ENCODE data around the gene RENBP.

RENBP gene

DNA sequence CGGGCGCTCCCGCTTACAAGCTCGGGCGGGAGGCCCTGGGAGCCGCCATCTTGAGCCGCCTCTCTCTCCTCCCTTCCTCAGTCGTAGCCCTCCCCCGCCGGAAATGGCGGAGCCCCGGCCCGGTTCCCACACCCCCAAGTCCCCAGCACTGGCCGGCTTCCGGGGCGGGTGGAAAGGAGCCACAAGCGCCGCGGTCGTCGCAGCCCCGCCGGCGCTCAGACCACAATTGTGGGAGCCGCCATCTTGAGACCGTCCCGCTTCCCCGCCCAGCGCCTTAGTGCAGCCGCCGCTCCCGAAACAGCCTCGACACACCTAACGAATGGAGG, 26.6 kb upstream of the RENBP start:
- DNase-seq (ENCODE audit: low read depth in 3 of 3), result peak; percentile 65 to 84 (median 73)

DNA sequence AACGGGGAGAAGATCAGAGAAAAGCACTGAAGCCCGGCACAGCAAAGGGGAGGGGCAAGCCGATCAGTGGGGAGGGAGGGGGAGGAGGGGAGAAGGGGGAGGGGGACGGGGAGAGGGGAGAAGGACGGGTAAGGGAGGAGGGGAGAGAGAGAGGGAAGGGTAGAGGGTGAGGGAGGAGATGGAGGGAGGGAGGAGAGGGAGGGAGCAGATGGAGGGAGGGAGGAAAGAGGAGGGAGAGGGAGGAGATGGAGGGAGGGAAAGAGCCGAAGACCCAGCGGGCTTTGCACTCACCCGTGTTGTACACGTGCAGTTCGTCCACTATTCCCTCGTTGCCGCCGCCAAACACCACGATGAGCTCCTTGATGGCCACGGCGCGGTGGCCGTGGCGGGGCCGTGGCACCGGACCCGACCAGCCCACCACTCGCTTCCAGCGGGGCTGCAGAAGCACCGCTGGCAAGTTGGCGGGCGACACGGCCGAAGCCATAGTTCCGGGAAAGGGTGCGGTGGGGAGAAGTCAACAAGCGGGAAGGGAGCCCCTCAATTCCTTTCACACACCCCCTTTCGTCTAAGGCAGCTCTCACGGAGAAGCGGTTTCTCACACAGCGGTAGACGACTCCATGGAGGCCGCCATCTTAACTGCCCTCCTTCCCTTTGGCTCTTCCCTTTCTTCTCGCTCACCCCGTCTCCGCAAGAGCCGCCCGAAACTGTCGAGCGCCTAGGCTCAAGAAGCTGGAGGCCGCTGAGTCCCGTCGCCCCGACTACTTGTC, 26.1 kb upstream of the RENBP start:
- no peak for DNase-seq (ENCODE audit: low read depth in 3 of 3)

DNA sequence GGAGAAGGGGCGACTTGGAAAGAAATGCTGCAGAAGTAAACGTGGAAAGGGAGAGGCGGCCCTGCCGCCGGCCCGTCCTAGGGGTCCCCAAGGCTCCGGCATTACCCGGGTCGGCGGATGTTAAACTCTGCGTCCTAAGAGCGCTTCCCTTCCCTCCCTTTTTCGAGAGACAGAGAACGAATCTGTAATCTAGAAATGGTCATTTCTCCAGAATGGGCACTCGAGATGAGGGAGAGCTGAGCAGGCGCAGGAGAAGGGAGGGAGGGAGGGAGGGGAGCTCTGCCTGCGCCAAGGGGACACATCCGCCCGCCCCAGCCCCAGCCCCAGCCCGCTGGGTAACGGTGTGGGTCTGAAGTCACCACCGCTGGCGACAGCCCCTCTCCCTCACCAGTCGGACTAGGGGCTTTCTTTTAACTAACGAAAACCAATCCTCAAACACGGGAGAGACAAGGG, 25.5 kb upstream of the RENBP start:
- no peak for DNase-seq (ENCODE audit: low read depth in 3 of 3)

DNA sequence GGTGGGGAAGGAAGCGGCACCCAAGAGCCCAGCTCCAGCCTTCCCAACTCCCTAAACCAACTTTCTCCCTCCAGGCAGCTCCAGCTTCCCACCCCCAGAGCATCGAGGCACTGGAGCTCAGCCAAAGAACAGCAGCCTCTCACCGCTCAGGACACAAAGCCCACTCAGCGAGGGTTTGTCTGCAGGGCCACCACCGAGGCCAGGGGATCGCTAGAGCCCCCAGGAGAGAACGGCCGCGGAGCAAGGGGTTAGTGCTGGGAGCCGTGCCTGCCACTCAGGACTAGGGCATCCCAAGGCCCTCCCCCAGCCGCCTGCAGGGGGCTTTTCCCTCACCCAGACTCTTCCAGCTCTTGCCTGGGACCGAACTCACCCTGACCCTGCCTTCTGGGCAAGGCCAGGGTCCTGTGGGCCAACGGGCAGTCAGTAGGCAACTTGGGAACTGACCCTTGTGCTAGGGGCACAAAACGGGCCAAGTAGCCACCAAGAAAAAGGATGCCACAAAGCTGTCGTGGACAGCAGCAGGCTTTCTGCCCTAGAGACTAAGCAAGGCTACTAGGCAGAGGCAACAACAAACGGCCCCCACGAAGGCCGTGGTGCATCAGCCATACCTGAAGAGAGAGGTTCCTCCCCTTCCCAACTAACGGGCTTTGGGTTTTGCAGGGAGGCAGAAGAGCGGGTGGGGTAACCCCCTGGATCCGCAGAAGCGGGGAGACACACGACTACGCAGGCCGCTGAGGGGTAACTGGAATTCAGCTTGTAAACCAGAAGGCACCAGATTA, 24.9 kb upstream of the RENBP start:
- no peak for DNase-seq (ENCODE audit: low read depth in 3 of 3)

DNA sequence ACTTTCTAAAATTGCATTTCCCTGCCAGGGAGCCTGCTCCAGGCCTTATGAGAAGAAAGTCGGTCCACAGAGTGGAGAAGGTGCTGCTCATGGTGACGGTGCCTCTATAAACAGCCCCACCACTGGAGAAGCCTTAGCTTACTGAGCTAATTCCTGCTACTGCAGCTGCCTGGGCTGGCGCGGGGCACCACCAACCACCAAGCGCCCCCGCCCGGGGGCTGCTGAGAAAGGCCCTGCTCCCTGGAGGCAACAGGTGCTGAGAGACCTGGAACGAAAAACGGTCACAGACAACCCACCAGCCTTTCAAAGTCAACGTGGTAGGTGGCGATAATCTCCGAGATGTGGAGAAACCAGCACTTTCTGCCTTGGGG, 24.3 kb upstream of the RENBP start:
- peak in 1 of 3 experiments; percentile 37 for DNase-seq (ENCODE audit: low read depth in 3 of 3)

DNA sequence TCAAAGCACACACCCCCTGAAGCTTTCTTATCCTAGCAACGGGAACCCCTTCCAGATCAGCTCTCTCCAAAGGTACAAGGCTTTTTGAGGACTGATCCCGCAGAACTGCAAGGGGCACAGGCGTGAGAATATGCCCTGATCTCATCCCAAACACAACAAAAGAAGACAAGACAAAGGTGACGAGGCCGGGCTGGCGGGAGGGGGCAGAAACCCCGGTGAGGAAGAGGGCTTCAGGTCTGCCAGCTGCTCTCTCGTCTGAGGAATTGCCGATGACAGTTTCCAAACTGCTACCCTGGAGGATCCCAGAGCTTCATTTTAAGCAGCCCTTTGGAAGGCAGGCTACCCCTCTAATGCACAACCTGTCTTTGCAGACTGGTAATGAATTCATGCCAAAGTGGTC, 23.8 kb upstream of the RENBP start:
- DNase-seq (ENCODE audit: low read depth in 3 of 3), result no peak

DNA sequence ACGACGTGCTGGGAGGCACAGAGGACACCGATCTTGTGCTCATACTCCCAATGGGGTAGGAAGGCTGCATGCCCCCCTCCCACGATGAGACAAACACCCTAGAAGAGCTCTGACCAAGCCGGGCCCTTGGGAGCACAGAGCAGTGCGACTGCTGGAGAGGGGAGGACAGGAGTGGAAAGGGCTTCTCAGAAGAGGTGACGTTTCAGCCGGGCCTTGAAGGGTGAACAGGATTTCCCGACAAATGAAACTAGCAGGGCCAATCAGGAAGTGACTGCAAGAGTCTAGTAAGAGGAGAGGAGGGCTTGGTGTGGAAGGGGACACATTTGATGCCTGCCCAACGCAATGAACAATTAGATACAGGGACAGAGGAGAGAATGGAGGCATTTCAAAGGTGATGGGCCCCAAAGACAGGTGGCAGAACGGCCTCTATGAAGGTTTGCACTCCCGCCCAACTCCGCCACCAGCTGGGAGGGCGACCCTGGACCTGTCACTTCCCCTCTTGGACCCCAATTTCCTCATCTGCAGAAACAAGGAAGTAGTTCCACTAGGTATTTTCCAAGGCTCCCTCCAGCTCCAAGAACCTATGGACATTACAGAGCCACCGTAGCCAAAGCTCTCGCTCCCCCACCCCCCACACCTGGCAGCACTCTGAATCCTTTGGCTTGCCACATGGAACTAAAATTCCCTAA, 23.2 kb upstream of the RENBP start:
- no peak for DNase-seq (ENCODE audit: low read depth in 3 of 3)

DNA sequence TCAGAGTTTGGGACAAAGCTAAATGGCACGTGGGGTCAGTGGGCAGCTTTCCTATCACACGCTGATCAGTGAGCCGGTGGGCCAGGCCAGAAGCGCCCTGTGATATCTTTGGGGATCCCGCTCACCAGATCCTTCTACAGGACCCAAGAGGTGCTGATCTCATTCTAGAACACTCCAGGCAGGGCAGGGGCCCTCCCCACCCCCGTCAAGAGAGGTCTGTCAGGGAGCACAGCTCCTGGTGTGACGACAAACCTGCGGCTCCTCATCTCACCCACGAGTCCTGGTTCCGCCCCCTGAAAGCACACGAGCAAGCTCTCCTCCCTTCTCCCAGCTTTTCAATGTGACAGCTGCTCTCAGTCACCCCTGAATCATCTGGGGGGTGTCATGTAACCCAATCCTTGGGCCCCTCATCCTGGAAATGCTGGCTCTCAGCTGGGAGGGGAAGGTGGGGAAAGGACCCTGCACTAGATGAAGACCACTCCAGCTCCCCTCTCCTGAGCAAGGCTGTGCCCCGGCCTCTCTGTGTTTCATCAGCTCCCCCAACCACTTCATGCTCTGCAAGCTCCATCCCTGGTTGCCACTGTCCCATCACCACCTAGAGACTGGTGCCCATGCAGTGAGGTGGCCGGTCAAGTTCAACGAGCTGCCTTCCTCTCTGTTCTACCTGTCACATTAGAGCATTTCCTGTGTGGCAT, 22.5 kb upstream of the RENBP start:
- DNase-seq (ENCODE audit: low read depth in 3 of 3), result peak in 1 of 3 experiments; percentile 56

DNA sequence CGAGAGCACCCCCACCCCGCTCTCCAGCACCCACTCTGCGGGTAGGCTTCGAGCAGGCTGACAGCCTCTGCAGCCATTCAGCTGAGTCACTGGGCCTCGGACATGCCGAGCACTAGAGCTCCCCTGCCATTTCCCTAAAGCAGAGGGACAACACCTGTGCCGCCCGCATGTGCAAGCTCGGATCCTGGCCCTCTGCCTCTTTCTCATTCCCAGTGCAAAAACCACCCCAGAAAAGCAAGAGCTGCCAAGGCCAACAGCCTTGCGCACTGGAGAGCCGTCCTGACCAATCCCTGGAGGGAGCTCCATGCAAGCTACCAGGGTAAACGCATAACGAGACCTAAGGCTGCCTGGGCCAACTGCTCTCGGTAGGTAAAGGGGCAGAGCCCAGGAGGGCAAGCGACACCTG, 21.8 kb upstream of the RENBP start:
- no peak for DNase-seq (ENCODE audit: low read depth in 3 of 3)

DNA sequence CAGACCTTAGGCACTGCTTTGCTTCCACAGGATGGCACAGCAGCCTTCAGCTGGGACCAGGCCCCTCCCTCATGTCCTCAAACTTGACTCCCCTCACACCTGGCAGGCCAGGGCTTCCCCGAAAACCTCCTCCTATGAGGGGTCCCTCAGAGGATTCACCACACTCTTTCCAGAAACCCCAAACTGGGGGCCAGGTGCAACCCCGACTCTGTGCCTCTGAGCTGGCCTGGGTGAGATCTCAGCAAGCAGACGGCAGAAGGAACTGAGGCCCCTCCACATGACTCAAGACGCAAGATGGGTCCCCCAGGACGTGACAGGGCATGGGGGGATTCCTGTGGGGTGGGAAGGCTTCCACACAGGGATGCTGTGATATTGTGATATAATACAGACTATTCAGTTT, 21.0 kb upstream of the RENBP start:
- no peak for DNase-seq (ENCODE audit: low read depth in 3 of 3)

DNA sequence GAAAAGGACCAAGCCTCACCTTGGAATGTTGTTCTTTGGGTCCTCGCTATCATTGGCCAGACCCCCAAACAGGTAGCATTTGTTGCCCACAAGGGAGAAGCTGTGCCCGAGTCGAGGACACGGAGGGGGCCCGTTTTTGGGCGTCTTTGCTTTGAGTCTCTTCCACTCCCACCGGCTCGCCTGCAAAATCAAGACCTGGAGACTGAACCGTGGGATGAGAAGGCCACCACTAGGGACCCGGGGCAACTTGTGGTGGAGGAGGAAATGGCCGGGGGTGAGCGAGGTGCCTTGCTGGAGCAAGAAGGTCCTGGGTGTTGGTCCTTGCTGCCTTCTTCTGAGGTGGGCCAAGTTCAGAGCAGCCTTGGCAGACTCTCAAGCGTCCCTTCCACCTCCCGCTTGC, 19.7 kb upstream of the RENBP start:
- no peak for DNase-seq (ENCODE audit: low read depth in 3 of 3)

DNA sequence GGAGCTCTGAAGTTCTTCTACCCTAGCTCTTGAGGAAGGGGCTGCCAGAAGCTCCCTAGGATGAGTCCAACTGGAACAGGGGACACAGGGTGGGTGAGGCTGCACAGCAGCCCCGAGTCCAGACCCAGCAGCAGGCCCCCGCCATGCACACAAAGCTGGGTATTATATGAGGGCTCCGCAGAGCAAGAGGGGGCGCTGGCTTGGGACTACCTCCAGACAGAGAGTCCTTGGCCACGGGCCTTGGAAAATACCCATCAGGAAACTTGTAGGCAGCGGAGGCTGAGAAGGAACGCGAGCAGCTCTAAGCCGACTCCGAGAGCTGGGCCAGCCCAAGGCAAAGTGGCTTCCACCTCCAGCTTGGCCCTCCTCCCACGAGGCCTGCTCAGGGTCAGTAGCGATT, 19.1 kb upstream of the RENBP start:
- no peak for DNase-seq (ENCODE audit: low read depth in 3 of 3)

DNA sequence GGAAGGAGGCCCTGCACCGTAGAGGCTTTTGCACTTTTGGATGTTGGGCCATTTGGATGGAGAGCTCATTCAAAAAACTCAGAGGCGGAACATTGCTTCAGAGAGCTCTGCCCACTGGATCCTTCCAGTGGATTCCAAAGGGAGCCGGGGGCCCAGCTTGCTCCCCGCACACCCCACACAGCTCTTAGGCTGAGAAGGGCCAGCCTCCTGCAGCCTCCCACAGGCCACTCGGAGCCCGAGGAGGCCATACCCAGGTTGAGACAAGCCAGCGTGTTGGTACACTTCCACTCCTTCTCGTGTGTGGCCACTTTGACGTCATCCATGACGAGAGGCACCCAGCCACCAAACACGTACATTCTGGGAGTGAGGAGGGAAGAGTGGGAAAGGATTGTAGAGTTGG, 16.8 kb upstream of the RENBP start:
- DNase-seq (ENCODE audit: low read depth in 3 of 3), result no peak

DNA sequence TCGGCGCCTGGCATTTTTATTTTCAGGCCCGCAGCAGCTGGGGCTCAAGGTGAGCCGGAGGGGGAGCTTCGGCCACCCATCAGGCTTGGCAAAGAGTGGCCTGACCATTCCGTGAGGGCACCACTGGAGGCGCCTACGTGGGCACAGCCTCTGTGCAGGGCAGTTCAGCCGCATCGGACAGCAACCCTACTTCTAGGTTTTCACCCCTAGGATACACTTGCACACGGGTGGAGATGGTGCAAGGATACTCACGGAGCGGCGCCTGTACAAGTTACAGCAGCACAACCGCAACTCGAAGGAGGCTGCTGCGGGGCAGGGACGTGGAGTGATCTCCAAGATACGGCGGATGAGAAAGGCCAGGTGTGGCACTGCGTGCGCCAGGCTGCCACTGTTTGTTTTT, 16.3 kb upstream of the RENBP start:
- DNase-seq (ENCODE audit: low read depth in 3 of 3), result no peak

DNA sequence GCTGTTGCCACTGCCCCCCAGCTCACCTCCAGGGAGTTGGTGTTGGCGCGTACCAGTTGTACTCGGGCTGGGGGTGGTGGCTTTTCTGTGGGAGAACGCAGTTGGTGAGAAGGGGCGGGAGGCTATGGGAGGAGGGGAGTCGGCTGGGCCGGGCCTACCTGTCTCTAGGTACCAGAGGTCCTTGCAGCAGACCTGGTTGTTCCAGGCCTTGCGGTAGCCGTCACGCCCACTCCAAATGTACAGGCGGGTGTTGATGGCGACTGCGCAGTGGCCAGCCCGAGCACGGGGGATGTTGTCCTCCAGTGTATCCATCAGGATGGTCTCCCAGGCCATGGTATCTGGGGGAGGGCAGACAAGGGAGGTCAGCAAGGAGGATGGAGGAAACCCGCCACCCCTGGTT, 15.6 kb upstream of the RENBP start:
- no peak for DNase-seq (ENCODE audit: low read depth in 3 of 3)

DNA sequence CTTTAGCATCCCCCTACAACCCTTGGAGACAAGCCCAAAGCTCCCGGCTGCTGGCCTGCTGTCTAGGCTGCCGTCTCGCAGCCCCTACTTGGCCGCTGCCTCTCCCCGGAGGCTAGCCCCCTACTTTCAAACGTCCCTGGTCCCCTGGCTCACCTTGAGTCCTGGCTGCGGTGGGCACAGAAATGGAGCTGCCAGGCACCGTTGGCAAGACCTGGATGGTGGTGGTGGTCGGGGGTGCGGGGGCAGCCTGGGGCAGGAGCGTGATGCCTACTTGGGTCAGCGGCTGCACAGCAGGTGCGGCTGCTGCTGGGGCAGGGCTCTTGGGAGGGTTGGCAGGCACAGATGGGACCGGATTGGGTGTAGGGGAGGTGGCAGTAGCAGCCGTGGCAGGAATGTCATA, 15.2 kb upstream of the RENBP start:
- no peak for DNase-seq (ENCODE audit: low read depth in 3 of 3)

DNA sequence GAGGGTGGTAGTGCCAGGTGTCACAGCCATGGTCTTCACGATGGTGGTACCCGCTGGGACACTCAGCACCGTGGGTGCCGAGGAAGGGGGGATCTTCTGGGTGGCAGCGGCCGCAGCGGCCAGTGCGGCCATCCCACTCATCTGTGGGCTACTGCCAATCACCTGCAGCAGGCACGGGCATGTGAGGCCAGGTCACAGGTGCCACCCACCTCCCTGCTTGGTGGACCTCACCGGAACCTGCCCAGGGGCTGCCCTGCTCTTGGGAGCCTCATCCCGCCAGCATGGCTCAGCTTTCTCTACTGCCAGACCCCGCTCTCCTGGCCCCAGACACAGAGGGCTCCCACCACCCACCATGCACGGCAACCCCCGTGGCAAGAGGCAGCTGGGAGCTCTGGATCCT, 14.2 kb upstream of the RENBP start:
- DNase-seq (ENCODE audit: low read depth in 3 of 3), result no peak

DNA sequence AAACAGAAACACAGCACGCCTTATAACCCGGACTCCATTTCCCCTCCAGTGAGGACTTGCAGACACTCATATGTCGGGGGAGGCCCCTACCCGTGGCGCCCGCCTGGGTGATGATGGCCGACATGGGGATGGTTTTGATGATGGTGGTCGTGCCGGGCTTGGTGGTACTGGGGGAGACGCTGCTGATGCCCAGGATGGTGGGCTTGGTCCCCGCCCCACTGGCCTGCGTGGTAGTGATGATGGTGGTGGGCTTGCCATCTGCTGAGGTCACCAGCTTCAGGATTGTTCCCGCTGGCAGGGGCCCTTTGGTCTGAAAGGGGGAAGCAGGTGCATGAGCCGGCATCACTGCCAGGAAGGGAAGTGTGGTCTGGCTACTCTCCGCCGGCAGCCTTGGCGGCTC, 12.8 kb upstream of the RENBP start:
- no peak for DNase-seq (ENCODE audit: low read depth in 3 of 3)

DNA sequence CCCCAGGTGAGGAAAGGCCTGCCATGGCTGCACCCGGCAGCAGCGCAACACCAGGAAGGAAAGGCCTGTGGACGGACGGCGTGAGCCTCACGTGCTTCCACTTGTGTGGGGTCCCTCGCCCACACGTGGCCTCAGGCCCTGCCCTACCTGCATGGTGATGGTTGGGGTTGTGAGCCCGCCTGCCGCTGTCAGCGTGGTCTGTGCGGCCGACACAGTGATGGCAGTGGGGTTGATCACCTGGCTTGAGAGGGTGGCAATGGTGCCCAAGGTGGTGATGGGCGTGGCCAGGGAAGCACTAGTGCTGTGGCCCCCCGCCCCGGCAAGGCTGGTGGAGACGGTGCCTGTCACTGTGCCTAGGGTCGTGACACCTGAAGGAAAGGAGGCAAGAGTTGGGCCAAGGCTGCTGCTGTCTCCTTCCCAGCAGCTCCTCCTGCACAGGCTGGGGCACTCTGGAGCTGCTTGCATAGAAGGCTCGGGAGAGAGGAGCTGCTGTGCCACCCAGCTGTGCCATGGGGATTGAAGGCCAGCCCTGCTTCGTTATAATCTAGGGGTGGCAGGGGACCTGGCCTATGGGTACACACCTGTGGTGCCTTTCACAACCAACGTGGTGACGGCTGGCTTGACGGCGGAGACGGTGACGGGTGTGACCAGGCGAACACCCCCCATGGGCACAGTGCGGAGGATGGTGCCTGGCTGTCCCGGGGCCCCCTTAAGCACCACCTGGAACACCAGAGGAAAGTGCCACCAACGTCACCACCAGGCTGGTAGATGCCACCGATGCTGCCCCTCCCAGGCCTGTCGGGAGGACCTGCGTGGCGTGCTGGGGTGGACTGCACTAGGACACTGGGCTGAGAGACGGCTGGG, 11.8 kb upstream of the RENBP start:
- DNase-seq (ENCODE audit: low read depth in 3 of 3), result no peak

DNA sequence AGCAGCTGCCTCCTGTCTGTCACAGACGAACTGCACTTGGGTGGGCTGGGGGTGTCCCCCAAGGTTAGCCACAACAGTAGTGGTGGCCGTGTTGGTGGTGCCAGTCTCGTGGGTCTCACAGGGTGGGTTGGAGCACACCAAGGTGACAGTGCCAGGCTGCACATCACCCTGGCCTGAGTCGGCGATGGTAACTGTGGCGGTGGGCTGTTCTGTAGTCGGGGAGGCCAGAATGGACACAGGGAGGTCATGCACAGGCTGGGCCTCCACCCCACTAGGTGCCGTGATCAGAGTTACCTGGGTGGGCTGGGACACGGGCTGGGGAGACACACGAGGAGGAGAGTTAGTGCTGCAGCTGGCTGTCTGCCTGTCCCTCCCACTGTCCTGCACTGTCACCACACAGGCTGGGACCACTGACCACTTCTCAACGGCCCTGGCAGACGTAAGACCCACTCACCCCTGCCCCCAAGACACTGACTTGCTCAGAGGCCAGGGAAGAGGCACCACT, 10.8 kb upstream of the RENBP start:
- DNase-seq (ENCODE audit: low read depth in 3 of 3), result no peak

DNA sequence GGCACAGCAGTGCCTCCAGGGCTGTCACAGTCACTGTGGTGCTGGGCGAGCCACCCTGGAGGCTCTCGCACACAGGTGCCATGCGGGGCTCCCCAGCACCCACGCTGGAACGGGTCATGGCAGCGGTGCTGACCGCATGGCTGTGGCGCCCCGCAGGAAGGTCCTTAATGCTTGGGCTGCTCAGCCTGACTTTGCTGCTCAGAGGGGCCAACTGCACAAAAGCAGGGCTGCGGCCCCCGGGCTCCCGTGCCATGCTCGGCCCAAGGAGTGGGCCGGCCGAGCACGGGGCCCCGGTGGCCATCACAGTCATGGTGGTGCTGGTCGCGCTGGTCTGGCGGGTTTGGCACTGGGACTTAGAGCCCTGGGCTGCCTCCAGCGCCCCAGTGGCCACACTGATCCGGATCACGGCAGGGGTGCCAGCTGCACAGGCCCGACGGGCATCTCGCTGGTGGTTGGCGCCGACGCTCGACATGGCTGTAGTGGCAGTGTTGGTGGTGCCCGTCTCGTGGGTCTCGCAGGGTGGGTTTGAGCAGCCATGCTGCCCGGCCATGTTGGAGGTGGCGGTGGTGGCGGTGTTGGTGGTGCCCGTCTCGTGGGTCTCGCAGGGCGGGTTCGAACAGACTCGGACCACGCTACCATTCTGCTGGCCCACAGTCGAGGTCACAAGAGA, 10.2 kb upstream of the RENBP start:
- DNase-seq (ENCODE audit: low read depth in 3 of 3), result no peak
